ENCODE data around the gene ZNF581.

ZNF581 gene

GRCh38 chr19:55660404-55660803 is 17.0 kb downstream of the ZNF581 start:
- Histone ChIP-seq H3K4me1 (ENCODE audit: low read length) (peaks cover 29% of the 10 kb centered on the region), H4K20me1 (ENCODE audit: insufficient read depth, low read length) (peaks cover 76% of the 10 kb centered on the region), H3K4me3 (ENCODE audit: low read length) (no peak overlapping the region), H3K4me2 (ENCODE audit: low read length) (no peak overlapping the region), H3K79me2 (ENCODE audit: low read length) (peaks cover 98% of the 10 kb centered on the region), H3K27ac (ENCODE audit: low read length) (no peak overlapping the region), H3K9ac (ENCODE audit: low read length) (no peak overlapping the region), H3K27me3 (ENCODE audit: low read depth, low read length) (no peaks in the 10 kb centered on the region), H3K36me3 (replicated peaks; ENCODE audit: low read depth, low read length) (peaks cover 87% of the 10 kb centered on the region), H3K9me3 (ENCODE audit: insufficient read depth, low read length) (no peaks in the 10 kb centered on the region), H2AFZ (ENCODE audit: low read depth, low read length) (no peak overlapping the region)
- no peak for TF ChIP-seq CTCF (IDR thresholded peaks at IDR 0.05; ENCODE audit: low read depth, low read length)
- no peak for TF ChIP-seq EZH2phosphoT487 (IDR thresholded peaks at IDR 0.05; ENCODE audit: low read depth)

- no peak overlapping the region for H3K27ac ChIP-seq (ENCODE audit: low read length)
- H3K9me3 ChIP-seq (ENCODE audit: insufficient read depth, low read length), result no peaks in the 10 kb centered on the region
- peaks cover 98% of the 10 kb centered on the region for H3K79me2 ChIP-seq (ENCODE audit: low read length)
- peaks cover 29% of the 10 kb centered on the region for H3K4me1 ChIP-seq (ENCODE audit: low read length)
- H3K4me3 ChIP-seq (ENCODE audit: low read length), result no peak overlapping the region
- no peak overlapping the region for H2AFZ ChIP-seq (ENCODE audit: low read depth, low read length)
- no peak overlapping the region for H3K9ac ChIP-seq (ENCODE audit: low read length)
- no peak overlapping the region for H3K4me2 ChIP-seq (ENCODE audit: low read length)
- H3K36me3 ChIP-seq (replicated peaks; ENCODE audit: low read depth, low read length), result peaks cover 85% of the 10 kb centered on the region
- no peak for TF ChIP-seq EZH2phosphoT487 (IDR thresholded peaks at IDR 0.05; ENCODE audit: low read depth)
- no peak for TF ChIP-seq CTCF (IDR thresholded peaks at IDR 0.05; ENCODE audit: low read depth, low read length)
- peaks cover 79% of the 10 kb centered on the region for H4K20me1 ChIP-seq (ENCODE audit: insufficient read depth, low read length)
- H3K27me3 ChIP-seq (ENCODE audit: low read depth, low read length), result no peaks in the 10 kb centered on the region
Measured at GRCh38 chr19:55660991-55661390, 17.5 kb downstream of the ZNF581 start.

GRCh38 chr19:55661826-55662225 is 18.4 kb downstream of the ZNF581 start:
- Histone ChIP-seq H3K27me3 (ENCODE audit: low read depth, low read length) (no peaks in the 10 kb centered on the region), H3K36me3 (replicated peaks; ENCODE audit: low read depth, low read length) (peaks cover 85% of the 10 kb centered on the region), H3K4me2 (ENCODE audit: low read length) (no peak overlapping the region), H3K9ac (ENCODE audit: low read length) (no peak overlapping the region), H3K4me3 (ENCODE audit: low read length) (no peak overlapping the region), H3K79me2 (ENCODE audit: low read length) (peaks cover 98% of the 10 kb centered on the region), H4K20me1 (ENCODE audit: insufficient read depth, low read length) (peaks cover 83% of the 10 kb centered on the region), H3K9me3 (ENCODE audit: insufficient read depth, low read length) (no peaks in the 10 kb centered on the region), H2AFZ (ENCODE audit: low read depth, low read length) (no peak overlapping the region), H3K4me1 (ENCODE audit: low read length) (peaks cover 29% of the 10 kb centered on the region), H3K27ac (ENCODE audit: low read length) (no peak overlapping the region)
- TF ChIP-seq EZH2phosphoT487 (IDR thresholded peaks at IDR 0.05; ENCODE audit: low read depth) (no peak), CTCF (IDR thresholded peaks at IDR 0.05; ENCODE audit: low read depth, low read length) (no peak)

- peaks cover 87% of the 10 kb centered on the region for H3K36me3 ChIP-seq (replicated peaks; ENCODE audit: low read depth, low read length)
- H3K9me3 ChIP-seq (ENCODE audit: insufficient read depth, low read length), result no peaks in the 10 kb centered on the region
- no peak overlapping the region for H3K9ac ChIP-seq (ENCODE audit: low read length)
- H3K79me2 ChIP-seq (ENCODE audit: low read length), result peaks cover 98% of the 10 kb centered on the region
- H2AFZ ChIP-seq (ENCODE audit: low read depth, low read length), result no peak overlapping the region
- H4K20me1 ChIP-seq (ENCODE audit: insufficient read depth, low read length), result peaks cover 82% of the 10 kb centered on the region
- H3K27ac ChIP-seq (ENCODE audit: low read length), result no peak overlapping the region
- TF ChIP-seq EZH2phosphoT487 (IDR thresholded peaks at IDR 0.05; ENCODE audit: low read depth), result no peak
- no peak for TF ChIP-seq CTCF (IDR thresholded peaks at IDR 0.05; ENCODE audit: low read depth, low read length)
- no peak overlapping the region for H3K4me2 ChIP-seq (ENCODE audit: low read length)
- H3K27me3 ChIP-seq (ENCODE audit: low read depth, low read length), result no peaks in the 10 kb centered on the region
- H3K4me3 ChIP-seq (ENCODE audit: low read length), result no peak overlapping the region
- peaks cover 10% of the 10 kb centered on the region for H3K4me1 ChIP-seq (ENCODE audit: low read length)
Measured at GRCh38 chr19:55663846-55664536, 20.5 kb downstream of the ZNF581 start.

All from OCI-LY3 (cell line).